Muscle layer of duodenum (tissue), 2 donors: Measurements from ENCODE around the gene CCL5.

Experiments used
- H3K27ac ChIP-seq: one replicate; pipeline ENCODE4 v1.7.0; 2013; ENCODE audit warnings: mild to moderate bottlenecking, low read length
- H3K27me3 ChIP-seq: one replicate; pipeline ENCODE4 v1.7.0; 2013; ENCODE audit warnings: low read depth, mild to moderate bottlenecking, control low read depth, low read length
- H3K36me3 ChIP-seq, 2 donors: one replicate each; pipeline ENCODE4 v1.7.0; 2013; ENCODE audit warnings: low read length in 2 of 2, control low read depth in 1 of 2, mild to moderate bottlenecking in 1 of 2; ENCODE audit not compliant: insufficient read depth in 2 of 2, control insufficient read depth in 1 of 2
- H3K4me1 ChIP-seq, 2 donors: one replicate each; pipeline ENCODE4 v1.7.0; 2013; ENCODE audit warnings: low read length in 2 of 2, mild to moderate bottlenecking in 2 of 2, control low read depth in 1 of 2, moderate library complexity in 1 of 2; ENCODE audit not compliant: insufficient read depth in 2 of 2, control insufficient read depth in 1 of 2
- H3K4me3 ChIP-seq, 2 donors: one replicate each; pipeline ENCODE4 v1.7.0; 2013; ENCODE audit warnings: low read length in 2 of 2, low read depth in 1 of 2, mild to moderate bottlenecking in 1 of 2
- H3K9me3 ChIP-seq, 2 donors: one replicate each; pipeline ENCODE4 v1.7.0; 2013; ENCODE audit warnings: low read length in 2 of 2, control low read depth in 1 of 2, mild to moderate bottlenecking in 1 of 2; ENCODE audit not compliant: control insufficient read depth in 1 of 2
- donor health status: healthy.

The CCL5 gene

GRCh38 chr17:35895636-35896587 is 15.8 kb upstream of the CCL5 start:
- Histone ChIP-seq H3K4me3 (no peak overlapping the region), H3K36me3 (no peaks in the 10 kb centered on the region), H3K4me1 (no peaks in the 10 kb centered on the region), H3K27ac (no peak overlapping the region), H3K27me3 (no peaks in the 10 kb centered on the region), H3K9me3 (no peaks in the 10 kb centered on the region)

GRCh38 chr17:35894206-35894605 is 14.0 kb upstream of the CCL5 start:
- H3K27ac ChIP-seq = no peak overlapping the region
- H3K36me3 ChIP-seq = no peaks in the 10 kb centered on the region
- no peaks in the 10 kb centered on the region for H3K9me3 ChIP-seq
- H3K4me3 ChIP-seq = no peak overlapping the region
- H3K4me1 ChIP-seq = no peaks in the 10 kb centered on the region
- no peaks in the 10 kb centered on the region for H3K27me3 ChIP-seq

- no peak overlapping the region for H3K27ac ChIP-seq
- H3K4me3 ChIP-seq = no peak overlapping the region
- H3K36me3 ChIP-seq = no peaks in the 10 kb centered on the region
- no peaks in the 10 kb centered on the region for H3K9me3 ChIP-seq
- no peaks in the 10 kb centered on the region for H3K27me3 ChIP-seq
- H3K4me1 ChIP-seq = no peaks in the 10 kb centered on the region
Measured at GRCh38 chr17:35893751-35894150, 13.6 kb upstream of the CCL5 start.

- H3K36me3 ChIP-seq = no peaks in the 10 kb centered on the region
- H3K9me3 ChIP-seq = no peaks in the 10 kb centered on the region
- H3K27me3 ChIP-seq = no peaks in the 10 kb centered on the region
- H3K4me3 ChIP-seq = no peak overlapping the region
- H3K27ac ChIP-seq = no peak overlapping the region
- H3K4me1 ChIP-seq = no peaks in the 10 kb centered on the region
Measured at GRCh38 chr17:35892091-35893035, 12.2 kb upstream of the CCL5 start.

GRCh38 chr17:35891269-35891668 is 11.1 kb upstream of the CCL5 start:
- Histone ChIP-seq H3K27ac (no peak overlapping the region), H3K27me3 (no peaks in the 10 kb centered on the region), H3K9me3 (no peaks in the 10 kb centered on the region), H3K4me1 (no peaks in the 10 kb centered on the region), H3K4me3 (no peak overlapping the region), H3K36me3 (no peaks in the 10 kb centered on the region)

GRCh38 chr17:35890774-35891155 is 10.6 kb upstream of the CCL5 start:
- no peak overlapping the region for H3K27ac ChIP-seq
- H3K36me3 ChIP-seq = no peaks in the 10 kb centered on the region
- H3K4me1 ChIP-seq = no peaks in the 10 kb centered on the region
- H3K4me3 ChIP-seq = no peak overlapping the region
- no peaks in the 10 kb centered on the region for H3K9me3 ChIP-seq
- H3K27me3 ChIP-seq = no peaks in the 10 kb centered on the region

- H3K36me3 ChIP-seq = no peaks in the 10 kb centered on the region
- peak overlapping the region; percentile 54 for H3K27ac ChIP-seq
- no peaks in the 10 kb centered on the region for H3K9me3 ChIP-seq
- no peak overlapping the region for H3K4me3 ChIP-seq
- no peaks in the 10 kb centered on the region for H3K4me1 ChIP-seq
- no peaks in the 10 kb centered on the region for H3K27me3 ChIP-seq
Measured at GRCh38 chr17:35889818-35890773, 9.9 kb upstream of the CCL5 start.

GRCh38 chr17:35889241-35889640 is 9.1 kb upstream of the CCL5 start:
- no peaks in the 10 kb centered on the region for H3K4me1 ChIP-seq
- H3K27ac ChIP-seq = no peak overlapping the region
- H3K27me3 ChIP-seq = no peaks in the 10 kb centered on the region
- H3K9me3 ChIP-seq = no peaks in the 10 kb centered on the region
- no peaks in the 10 kb centered on the region for H3K36me3 ChIP-seq
- H3K4me3 ChIP-seq = no peak overlapping the region

GRCh38 chr17:35878361-35878760 is 1.8 kb downstream of the CCL5 start:
- no peak overlapping the region for H3K4me3 ChIP-seq
- H3K27ac ChIP-seq = no peak overlapping the region
- no peaks in the 10 kb centered on the region for H3K36me3 ChIP-seq
- H3K27me3 ChIP-seq = no peaks in the 10 kb centered on the region
- H3K4me1 ChIP-seq = no peaks in the 10 kb centered on the region
- H3K9me3 ChIP-seq = no peaks in the 10 kb centered on the region

GRCh38 chr17:35877345-35878029 is 2.7 kb downstream of the CCL5 start:
- no peaks in the 10 kb centered on the region for H3K27me3 ChIP-seq
- no peaks in the 10 kb centered on the region for H3K36me3 ChIP-seq
- H3K4me3 ChIP-seq = no peak overlapping the region
- no peaks in the 10 kb centered on the region for H3K4me1 ChIP-seq
- no peaks in the 10 kb centered on the region for H3K9me3 ChIP-seq
- H3K27ac ChIP-seq = no peak overlapping the region
